HepG2 (cell line): ENCODE measurements around the gene GPN2. TPM values are rescaled to one million over a fixed set of nuclear protein-coding genes. Genes with fewer than 3 reads are reported as not detected.
A peak's percentile ranks its signal among the peaks of the same experiment; 100 is the strongest.
"Not testable (repeated sequence)": the region's sequence is repeated elsewhere in the genome, so short reads cannot be mapped to it uniquely, and the experiment has no call there.

Experiments
- ADNP ChIP-seq: sonication (generic); formaldehyde crosslinking; IDR thresholded peaks from 2 replicates; pipeline ENCODE4 v1.4.0; 2020; ENCODE audit warnings: missing genetic modification reagents
- ARID4A ChIP-seq: sonication (generic); formaldehyde crosslinking; IDR thresholded peaks from 2 replicates; pipeline ENCODE4 v1.5.0; 2020; ENCODE audit warnings: mild to moderate bottlenecking, missing genetic modification reagents, borderline replicate concordance
- ARNT2 ChIP-seq: sonication (generic); formaldehyde crosslinking; IDR thresholded peaks from 2 replicates; pipeline ENCODE4 v1.8.0; 2022; ENCODE audit warnings: mild to moderate bottlenecking, low read depth, missing genetic modification reagents, moderate library complexity
- CEBPG ChIP-seq: IDR thresholded peaks from 2 replicates; pipeline ENCODE4 v1.6.1; 2016
- EED ChIP-seq: sonication (generic); formaldehyde crosslinking; IDR thresholded peaks from 2 replicates; pipeline ENCODE4 v1.5.0; 2020; ENCODE audit warnings: mild to moderate bottlenecking, missing genetic modification reagents
- ELF1 ChIP-seq: sonication (generic); formaldehyde crosslinking; IDR thresholded peaks from 2 replicates; pipeline ENCODE4 v1.4.0; 2020; ENCODE audit warnings: missing genetic modification reagents
- FOXP4 ChIP-seq: sonication (generic); formaldehyde crosslinking; IDR thresholded peaks from 2 replicates; pipeline ENCODE4 v1.4.0; 2020; ENCODE audit warnings: missing genetic modification reagents
- GFI1 ChIP-seq: sonication (generic); formaldehyde crosslinking; IDR thresholded peaks from 2 replicates; pipeline ENCODE4 v1.5.0; 2020; ENCODE audit warnings: missing genetic modification reagents, mild to moderate bottlenecking, borderline replicate concordance
- HIC2 ChIP-seq: sonication (generic); formaldehyde crosslinking; IDR thresholded peaks from 2 replicates; pipeline ENCODE4 v1.9.0; 2022; ENCODE audit warnings: low read depth, missing genetic modification reagents
- ISL2 ChIP-seq: sonication (generic); formaldehyde crosslinking; IDR thresholded peaks from 2 replicates; pipeline ENCODE4 v1.5.0; 2020; ENCODE audit warnings: missing genetic modification reagents
- NR2C2 ChIP-seq: sonication (generic); formaldehyde crosslinking; IDR thresholded peaks from 2 replicates; pipeline ENCODE4 v1.4.0; 2020; ENCODE audit warnings: missing genetic modification reagents, mild to moderate bottlenecking, moderate library complexity, borderline replicate concordance
- POGK ChIP-seq: sonication (generic); formaldehyde crosslinking; conservative IDR thresholded peaks from 2 replicates; pipeline ENCODE4 v1.8.0; 2022; ENCODE audit warnings: mild to moderate bottlenecking, moderate library complexity, missing genetic modification reagents
- RCOR2 ChIP-seq: IDR thresholded peaks from 2 replicates; pipeline ENCODE4 v1.6.1; 2016; ENCODE audit warnings: missing biosample characterization, missing genetic modification reagents
- SAP130 ChIP-seq: IDR thresholded peaks from 2 replicates; pipeline ENCODE4 v1.6.1; 2016; ENCODE audit warnings: low read depth
- SOX6 ChIP-seq, 2 experiments: fragments of 450-650 bp in 1 of 2; sonication (generic) in 1 of 2; formaldehyde crosslinking in 1 of 2; IDR thresholded peaks; 2 replicates each; pipeline versions ENCODE4 v1.4.0 to v1.6.1; 2017 to 2020; ENCODE audit warnings: antibody characterized with exemption in 1 of 2, mild to moderate bottlenecking in 1 of 2, missing genetic modification reagents in 1 of 2
- ZMYM2 ChIP-seq: sonication (generic); formaldehyde crosslinking; IDR thresholded peaks from 2 replicates; pipeline ENCODE4 v1.8.0; 2022; ENCODE audit warnings: mild to moderate bottlenecking, missing genetic modification reagents
- ZNF121 ChIP-seq: sonication (generic); formaldehyde crosslinking; IDR thresholded peaks from 2 replicates; pipeline ENCODE4 v1.5.0; 2020; ENCODE audit warnings: mild to moderate bottlenecking, missing genetic modification reagents
- ZNF556 ChIP-seq: sonication (generic); formaldehyde crosslinking; IDR thresholded peaks from 2 replicates; pipeline ENCODE4 v1.4.0; 2020; ENCODE audit warnings: mild to moderate bottlenecking, missing genetic modification reagents, borderline replicate concordance
- ZNF619 ChIP-seq: sonication (generic); formaldehyde crosslinking; IDR thresholded peaks from 2 replicates; pipeline ENCODE4 v1.4.0; 2020; ENCODE audit warnings: mild to moderate bottlenecking, missing genetic modification reagents
- ZNF878 ChIP-seq: sonication (generic); formaldehyde crosslinking; IDR thresholded peaks from 2 replicates; pipeline ENCODE4 v1.8.1; 2023; ENCODE audit warnings: mild to moderate bottlenecking, missing genetic modification reagents, moderate library complexity
- ZSCAN31 ChIP-seq: sonication (generic); formaldehyde crosslinking; IDR thresholded peaks from 2 replicates; pipeline ENCODE4 v1.5.0; 2020; ENCODE audit warnings: low read depth, mild to moderate bottlenecking, missing genetic modification reagents
- polyA plus RNA-seq, 8 experiments: library from polyadenylated mRNA; depleted of rRNA in 3 of 8; stranded (reverse) in 7 of 8; unstranded in 1 of 8; fragments of >200 nt; fragmentation: Illumina TruSeq in 4 of 8; extraction: Trizol in 4 of 8; gene quantifications; 2 replicates each; pipeline versions ENCODE4 v1.2.1 to v1.2.3, GENCODE V29; 2011 to 2016; ENCODE audit warnings: low read depth in 4 of 8, missing spikeins in 1 of 8, mixed read lengths in 1 of 8; ENCODE audit not compliant: insufficient read depth in 1 of 8
- total RNA-seq, 5 experiments: library from RNA; depleted of rRNA; stranded (reverse); fragments of >200 nt; fragmentation: Illumina TruSeq; extraction: Trizol; gene quantifications; 2 replicates each; pipeline ENCODE4 v1.2.3, GENCODE V29; 2016; ENCODE audit warnings: low read depth in 1 of 5

The GPN2 gene
- total and polyA plus RNA-seq, 2 of the 13 experiments (the other 11 are each of a cell fraction or from before 2014, with no cell fraction given): 19.3 to 38.9 TPM

GRCh38 chr1:26881611-26882010, 8.5 kb downstream of the GPN2 start (continued):
- peak; percentile 59; the same call in 1 of the 2 replicates for TF ChIP-seq ARID4A (CRISPR knock-in tag)
- TF ChIP-seq GFI1: peak; percentile 40; the same call in 1 of the 2 replicates
- TF ChIP-seq EED (CRISPR knock-in tag): 0 out of 2 replicates have a peak, but pooled peaks have one; percentile 24
- TF ChIP-seq ISL2 (CRISPR knock-in tag): peak; percentile 69
- TF ChIP-seq ELF1: 0 out of 2 replicates have a peak, but pooled peaks have one; percentile 25
- TF ChIP-seq ZNF619 (CRISPR knock-in tag): 0 out of 2 replicates have a peak, but pooled peaks have one; percentile 28
- peak; percentile 93 for TF ChIP-seq ADNP
- peak; percentile 96 for TF ChIP-seq RCOR2 (CRISPR knock-in tag)
- peak; percentile 57; the same call in 1 of the 2 replicates for TF ChIP-seq ZNF878 (CRISPR knock-in tag)
- peak; percentile 100 for TF ChIP-seq ZNF121
- 0 out of 2 replicates have a peak, but pooled peaks have one; percentile 37 for TF ChIP-seq ZNF556
- 0 out of 2 replicates have a peak, but pooled peaks have one; percentile 31 for TF ChIP-seq ARNT2 (CRISPR knock-in tag)
- peak; percentile 31; the same call in 1 of the 2 replicates for TF ChIP-seq HIC2 (CRISPR knock-in tag)
- peak; percentile 77; the same call in 1 of the 2 replicates for TF ChIP-seq POGK (CRISPR knock-in tag)
- TF ChIP-seq SOX6 (IDR thresholded peaks at IDR 0.05): not testable (repeated sequence)
- peak; percentile 84 for TF ChIP-seq SOX6 (CRISPR knock-in tag; IDR thresholded peaks at IDR 0.05)
- TF ChIP-seq ZMYM2: peak; percentile 98
- 0 out of 2 replicates have a peak, but pooled peaks have one; percentile 35 for TF ChIP-seq ZSCAN31 (CRISPR knock-in tag)
- TF ChIP-seq CEBPG (CRISPR knock-in tag): peak; percentile 95
- peak; percentile 87 for TF ChIP-seq FOXP4 (CRISPR knock-in tag)
- peak; percentile 92 for TF ChIP-seq NR2C2 (CRISPR knock-in tag)
- TF ChIP-seq SAP130: peak; percentile 70
